ENCODE measurements around the gene WDR35.

Gene WDR35

GRCh38 chr2:20025065-20025786 is 35.3 kb upstream of the WDR35 start:
- TF ChIP-seq USF1 (IDR thresholded peaks at IDR 0.05) = no peak
- TF ChIP-seq FOXM1 (IDR thresholded peaks at IDR 0.05; ENCODE audit: borderline replicate concordance, low read depth) = no peak
- TF ChIP-seq TEAD4 (IDR thresholded peaks at IDR 0.05) = no peak
- TF ChIP-seq TAF1 (IDR thresholded peaks at IDR 0.05; ENCODE audit: low read depth) = no peak
- no peak for TF ChIP-seq NFIC (IDR thresholded peaks at IDR 0.05)
- TF ChIP-seq MAX (IDR thresholded peaks at IDR 0.05) = no peak
- TF ChIP-seq EP300 (IDR thresholded peaks at IDR 0.05; ENCODE audit: borderline replicate concordance) = no peak
- TF ChIP-seq EGR1 (IDR thresholded peaks at IDR 0.05) = no peak
- no peak for TF ChIP-seq TCF12 (IDR thresholded peaks at IDR 0.05; ENCODE audit: low read depth)

GRCh38 chr2:20023688-20024087 is 33.8 kb upstream of the WDR35 start:
- no peak for TF ChIP-seq TEAD4 (IDR thresholded peaks at IDR 0.05)
- no peak for TF ChIP-seq EGR1 (IDR thresholded peaks at IDR 0.05)
- TF ChIP-seq CEBPB (IDR thresholded peaks at IDR 0.05) = no peak
- no peak for TF ChIP-seq MAX (IDR thresholded peaks at IDR 0.05)
- TF ChIP-seq EP300 (IDR thresholded peaks at IDR 0.05; ENCODE audit: borderline replicate concordance) = no peak
- TF ChIP-seq TAF1 (IDR thresholded peaks at IDR 0.05; ENCODE audit: low read depth) = no peak
- TF ChIP-seq REST (IDR thresholded peaks at IDR 0.05; ENCODE audit: low read depth) = no peak
- no peak for TF ChIP-seq CREB1 (IDR thresholded peaks at IDR 0.05; ENCODE audit: low read depth)
- TF ChIP-seq USF1 (IDR thresholded peaks at IDR 0.05) = no peak
- no peak for TF ChIP-seq TCF12 (IDR thresholded peaks at IDR 0.05; ENCODE audit: low read depth)
- no peak for TF ChIP-seq FOXM1 (IDR thresholded peaks at IDR 0.05; ENCODE audit: borderline replicate concordance, low read depth)
- no peak for TF ChIP-seq RAD21 (IDR thresholded peaks at IDR 0.05; ENCODE audit: low read depth)
- no peak for TF ChIP-seq ZBTB7A (IDR thresholded peaks at IDR 0.05; ENCODE audit: low read depth)
- no peak for TF ChIP-seq NFIC (IDR thresholded peaks at IDR 0.05)
- no peak for TF ChIP-seq YY1 (IDR thresholded peaks at IDR 0.05; ENCODE audit: low read depth)

- TF ChIP-seq ZBTB7A (IDR thresholded peaks at IDR 0.05; ENCODE audit: low read depth) (no peak), TCF12 (IDR thresholded peaks at IDR 0.05; ENCODE audit: low read depth) (no peak), TAF1 (IDR thresholded peaks at IDR 0.05; ENCODE audit: low read depth) (no peak), TEAD4 (IDR thresholded peaks at IDR 0.05) (no peak), MAX (IDR thresholded peaks at IDR 0.05) (no peak), EGR1 (IDR thresholded peaks at IDR 0.05) (no peak), CEBPB (IDR thresholded peaks at IDR 0.05) (no peak)
Measured at GRCh38 chr2:20021405-20022009, 31.6 kb upstream of the WDR35 start.

- no peak for TF ChIP-seq CREB1 (IDR thresholded peaks at IDR 0.05; ENCODE audit: low read depth)
Measured at GRCh38 chr2:20019747-20020146, 29.8 kb upstream of the WDR35 start.

- TF ChIP-seq RAD21 (IDR thresholded peaks at IDR 0.05; ENCODE audit: low read depth) = no peak
- TF ChIP-seq REST (IDR thresholded peaks at IDR 0.05; ENCODE audit: low read depth) = no peak
- TF ChIP-seq USF1 (IDR thresholded peaks at IDR 0.05) = no peak
- TF ChIP-seq YY1 (IDR thresholded peaks at IDR 0.05; ENCODE audit: low read depth) = no peak
- no peak for TF ChIP-seq FOXM1 (IDR thresholded peaks at IDR 0.05; ENCODE audit: borderline replicate concordance, low read depth)
- TF ChIP-seq EP300 (IDR thresholded peaks at IDR 0.05; ENCODE audit: borderline replicate concordance) = no peak
- no peak for TF ChIP-seq CREB1 (IDR thresholded peaks at IDR 0.05; ENCODE audit: low read depth)
- TF ChIP-seq MAX (IDR thresholded peaks at IDR 0.05) = no peak
Measured at GRCh38 chr2:20018601-20019152, 28.8 kb upstream of the WDR35 start.

Measured in Ishikawa (cell line).